H1 (cell line): ENCODE measurements around the gene DDC. TPM values are rescaled to one million over a fixed set of nuclear protein-coding genes. Genes with fewer than 3 reads are reported as not detected.

Experiments
- CTCF ChIA-PET: fragments of 300-600 bp; sonication (Branson Sonifier 250); formaldehyde crosslinking; loops from one replicate; lab custom pipeline; 2021; ENCODE audit not compliant: partially characterized antibody; lab: Charles Lee
- POLR2A ChIA-PET: fragments of 300-600 bp; sonication (Branson Sonifier 250); formaldehyde crosslinking; loops from one replicate; lab custom pipeline; 2021; ENCODE audit warnings: inconsistent platforms; ENCODE audit not compliant: partially characterized antibody; lab: Charles Lee
- DNase-seq, 2 experiments: peaks; one replicate each; pipeline versions ENCODE4 v3.0.0 to v3.0.0-alpha.2; 2010 to 2022; ENCODE audit warnings: low spot score in 2 of 2, low read depth in 1 of 2, mixed read lengths in 1 of 2
- FAIRE-seq: peaks from 2 replicates; lab custom pipeline; 2011; peaks lifted over from hg19 to GRCh38; lab: Jason Lieb, UNC
- H2AFZ ChIP-seq: 2 replicates; pipeline ENCODE4 v1.8.1; 2012; ENCODE audit warnings: low read length, inconsistent platforms
- H2AK5ac ChIP-seq: 2 replicates; pipeline ENCODE4 v1.6.1; 2013; ENCODE audit warnings: low read depth, low read length
- H2BK120ac ChIP-seq: replicated peaks from 2 replicates; pipeline ENCODE3; 2013; ENCODE audit warnings: low read depth, low read length, inconsistent platforms
- H2BK12ac ChIP-seq: 2 replicates; pipeline ENCODE4 v1.6.1; 2013; ENCODE audit warnings: low read depth, low read length
- H2BK15ac ChIP-seq: 2 replicates; pipeline ENCODE4 v1.6.1; 2013; ENCODE audit warnings: low read length
- H2BK20ac ChIP-seq: 2 replicates; pipeline ENCODE4 v1.6.1; 2013; ENCODE audit warnings: low read length
- H2BK5ac ChIP-seq: 2 replicates; pipeline ENCODE4 v1.6.1; 2013; ENCODE audit warnings: low read depth, low read length
- H3K14ac ChIP-seq: 2 replicates; pipeline ENCODE4 v1.6.1; 2013; ENCODE audit warnings: inconsistent platforms; ENCODE audit not compliant: insufficient read length
- H3K18ac ChIP-seq: 2 replicates; pipeline ENCODE4 v1.6.1; 2013; ENCODE audit warnings: low read length; ENCODE audit errors: extremely low read depth
- H3K23ac ChIP-seq: 2 replicates; pipeline ENCODE4 v1.6.1; 2013; ENCODE audit warnings: inconsistent platforms; ENCODE audit not compliant: insufficient read length
- H3K23me2 ChIP-seq: 2 replicates; pipeline ENCODE4 v1.6.1; 2013; ENCODE audit warnings: low read depth, low read length
- H3K27ac ChIP-seq: 2 replicates; pipeline ENCODE4 v1.6.1; 2011; ENCODE audit warnings: low read depth, low read length, inconsistent platforms
- H3K27me3 ChIP-seq, 4 experiments: replicated peaks in 1 of 4; 1 replicate in 1 of 4; 2 replicates in 3 of 4; pipeline versions ENCODE4 v1.6.1 to v1.8.1; 2011 to 2013; ENCODE audit warnings: low read length in 3 of 4, mild to moderate bottlenecking in 3 of 4, inconsistent platforms in 2 of 4, mixed read lengths in 2 of 4, moderate library complexity in 1 of 4; ENCODE audit not compliant: control insufficient read depth in 3 of 4, insufficient read depth in 3 of 4; ENCODE audit errors: extremely low read depth in 1 of 4
- H3K36me3 ChIP-seq, 4 experiments: 2 replicates each; pipeline versions ENCODE4 v1.6.1 to v1.8.1; 2011 to 2013; ENCODE audit warnings: mild to moderate bottlenecking in 4 of 4, low read length in 3 of 4, moderate library complexity in 2 of 4, control low read depth in 1 of 4, inconsistent platforms in 1 of 4; ENCODE audit not compliant: insufficient read depth in 4 of 4, control insufficient read depth in 2 of 4
- H3K4ac ChIP-seq: replicated peaks from 2 replicates; pipeline ENCODE3; 2013; ENCODE audit warnings: low read length, low read depth, mixed read lengths, inconsistent platforms; ENCODE audit not compliant: insufficient read length
- H3K4me1 ChIP-seq, 4 experiments: replicated peaks in 1 of 4; 1 replicate in 1 of 4; 2 replicates in 3 of 4; pipeline versions ENCODE4 v1.6.1 to v1.8.1; 2011 to 2013; ENCODE audit warnings: low read length in 3 of 4, inconsistent platforms in 2 of 4, mixed read lengths in 1 of 4; ENCODE audit not compliant: insufficient read depth in 4 of 4, control insufficient read depth in 3 of 4
- H3K4me2 ChIP-seq, 2 experiments: 2 replicates each; pipeline versions ENCODE4 v1.6.1 to v1.8.1; 2011 to 2013; ENCODE audit warnings: low read depth in 2 of 2, low read length in 2 of 2, control low read depth in 1 of 2, inconsistent platforms in 1 of 2, mild to moderate bottlenecking in 1 of 2; ENCODE audit not compliant: insufficient read depth in 1 of 2
- H3K4me3 ChIP-seq, 4 experiments: fragments of 200-600, 300-600 bp in 1 of 4; sonication (generic), shearing (Covaris generic), sonication (Bioruptor Twin) in 1 of 4; 2 replicates each; pipeline versions ENCODE4 v1.5.1 to v1.8.1; 2011 to 2016; ENCODE audit warnings: low read length in 4 of 4, low read depth in 3 of 4, control low read depth in 2 of 4, inconsistent platforms in 2 of 4, mild to moderate bottlenecking in 2 of 4, mixed read lengths in 1 of 4, moderate library complexity in 1 of 4; ENCODE audit not compliant: insufficient read depth in 2 of 4; ENCODE audit errors: extremely low read depth in 1 of 4
- H3K56ac ChIP-seq: replicated peaks from 2 replicates; pipeline ENCODE3; 2013; ENCODE audit warnings: low read depth, mild to moderate bottlenecking, mixed read lengths, low read length, inconsistent platforms; ENCODE audit not compliant: insufficient read length
- H3K79me1 ChIP-seq: 2 replicates; pipeline ENCODE4 v1.6.1; 2013; ENCODE audit warnings: low read depth, low read length, control low read depth
- H3K79me2 ChIP-seq, 2 experiments: 2 replicates each; pipeline versions ENCODE4 v1.6.1 to v1.8.1; 2012 to 2013; ENCODE audit warnings: low read length in 2 of 2, mild to moderate bottlenecking in 2 of 2, inconsistent platforms in 1 of 2; ENCODE audit not compliant: insufficient read depth in 2 of 2, control insufficient read depth in 1 of 2
- H3K9ac ChIP-seq, 4 experiments: replicated peaks in 1 of 4; 1 replicate in 1 of 4; 2 replicates in 3 of 4; pipeline versions ENCODE4 v1.6.1 to v1.8.1; 2011 to 2013; ENCODE audit warnings: low read depth in 3 of 4, low read length in 3 of 4, control low read depth in 2 of 4, mild to moderate bottlenecking in 2 of 4, moderate library complexity in 2 of 4, inconsistent platforms in 1 of 4; ENCODE audit errors: extremely low read depth in 1 of 4
- H3K9me3 ChIP-seq, 2 experiments: 2 replicates each; pipeline versions ENCODE4 v1.6.1 to v1.8.1; 2012 to 2013; ENCODE audit warnings: mild to moderate bottlenecking in 2 of 2, moderate library complexity in 2 of 2, control low read depth in 1 of 2, inconsistent platforms in 1 of 2, low read depth in 1 of 2, low read length in 1 of 2, mixed read lengths in 1 of 2; ENCODE audit not compliant: insufficient read depth in 2 of 2
- H4K20me1 ChIP-seq, 2 experiments: replicated peaks in 1 of 2; 2 replicates each; pipeline versions ENCODE3 to v1.8.1; 2011 to 2013; ENCODE audit warnings: inconsistent platforms in 2 of 2, low read length in 2 of 2, mild to moderate bottlenecking in 1 of 2; ENCODE audit not compliant: insufficient read depth in 2 of 2, control insufficient read depth in 1 of 2
- H4K5ac ChIP-seq: 2 replicates; pipeline ENCODE4 v1.6.1; 2013; ENCODE audit warnings: low read length, low read depth, mixed read lengths, inconsistent platforms; ENCODE audit not compliant: insufficient read length
- H4K8ac ChIP-seq: 2 replicates; pipeline ENCODE4 v1.8.0; 2013; ENCODE audit warnings: mild to moderate bottlenecking, moderate library complexity, low read length, inconsistent platforms; ENCODE audit not compliant: insufficient read depth; ENCODE audit errors: extremely low read depth
- H4K91ac ChIP-seq: replicated peaks from 2 replicates; pipeline ENCODE3; 2013; ENCODE audit warnings: low read length, mixed read lengths, inconsistent platforms; ENCODE audit not compliant: insufficient read length
- ATF2 ChIP-seq: IDR thresholded peaks from 2 replicates; pipeline ENCODE4 v1.6.1; 2012; ENCODE audit warnings: low read length, inconsistent platforms
- BCL11A ChIP-seq, 2 experiments: IDR thresholded peaks; one replicate each; pipeline ENCODE4 v1.6.1; 2011; ENCODE audit warnings: low read depth in 2 of 2, low read length in 2 of 2, mild to moderate bottlenecking in 2 of 2
- CREB1 ChIP-seq: IDR thresholded peaks from 2 replicates; pipeline ENCODE4 v1.6.1; 2012; ENCODE audit warnings: inconsistent platforms
- CTBP2 ChIP-seq: IDR thresholded peaks from 2 replicates; pipeline ENCODE4 v1.7.0; 2011; ENCODE audit warnings: borderline replicate concordance, mild to moderate bottlenecking, moderate library complexity, mixed read lengths, low read length; ENCODE audit not compliant: insufficient read depth, insufficient read length
- E2F6 ChIP-seq: IDR thresholded peaks from 2 replicates; pipeline ENCODE4 v1.6.1; 2012; ENCODE audit warnings: inconsistent platforms
- EGR1 ChIP-seq: IDR thresholded peaks from 2 replicates; pipeline ENCODE4 v1.6.1; 2011; ENCODE audit warnings: low read depth, low read length, borderline replicate concordance
- POLR2A ChIP-seq, 2 experiments: IDR thresholded peaks; 1 replicate in 1 of 2; 2 replicates in 1 of 2; pipeline ENCODE4 v1.6.1; 2011; ENCODE audit warnings: low read depth in 2 of 2, low read length in 2 of 2, mild to moderate bottlenecking in 2 of 2; ENCODE audit errors: control extremely low read depth in 1 of 2
- POU5F1 ChIP-seq: IDR thresholded peaks from 2 replicates; pipeline ENCODE4 v1.6.1; 2011; ENCODE audit warnings: low read depth, mild to moderate bottlenecking, low read length, moderate library complexity
- RFX5 ChIP-seq: IDR thresholded peaks from 2 replicates; pipeline ENCODE4 v1.6.1; 2011; ENCODE audit warnings: low read depth, low read length, improper control_type of control experiment, borderline replicate concordance
- RNF2 ChIP-seq: fragments of 200-900, 300-1000 bp; sonication (generic); IDR thresholded peaks from 2 replicates; pipeline ENCODE4 v1.7.1; 2016; ENCODE audit warnings: borderline replicate concordance, low read depth, mild to moderate bottlenecking, antibody characterized with exemption, low read length; ENCODE audit not compliant: poor library complexity, severe bottlenecking; ENCODE audit errors: missing control alignments
- SIRT6 ChIP-seq: IDR thresholded peaks from one replicate; pipeline ENCODE4 v1.7.1; 2012; ENCODE audit warnings: low read length, inconsistent platforms
- YY1 ChIP-seq: IDR thresholded peaks from 2 replicates; pipeline ENCODE4 v1.6.1; 2011; ENCODE audit warnings: low read depth, mild to moderate bottlenecking, low read length
- WGBS, 2 experiments: shearing (Covaris generic) in 1 of 2; methylation state at CpG; one replicate each; pipeline versions ENCODE4 v1.1.6 to v1.1.7; 2013 to 2015; ENCODE audit warnings: low lambda C conversion rate in 2 of 2, mixed read lengths in 2 of 2, inconsistent platforms in 1 of 2, low coverage in 1 of 2, missing lambda C conversion rate in 1 of 2; ENCODE audit not compliant: insufficient replicate concordance in 2 of 2, insufficient coverage in 1 of 2, insufficient read length in 1 of 2; ENCODE audit errors: extremely low coverage in 1 of 2, missing lambda C conversion rate in 1 of 2; 5-methylcytosine and 5-hydroxymethylcytosine counted together
- polyA plus RNA-seq, 7 experiments: library from polyadenylated mRNA; depleted of rRNA in 3 of 7; stranded (reverse) in 5 of 7; unstranded in 2 of 7; fragments of >200 nt in 5 of 7; fragments of 200-250 nt in 2 of 7; gene quantifications; 1 replicate in 5 of 7; 2 replicates in 1 of 7; 4 replicates in 1 of 7; pipeline versions ENCODE4 v1.2.1 to v1.2.3, GENCODE V29; 2011 to 2013; ENCODE audit warnings: missing spikeins in 2 of 7, mixed read lengths in 2 of 7
- total RNA-seq: library from RNA; stranded (reverse); fragmentation: NEBNext Ultra II Directional; extraction: Animal tissue kit (Norgen Biotek cat#: 25700); gene quantifications from 2 replicates; pipeline ENCODE4 v1.2.1, GENCODE V29; 2021

The DDC gene
- total and polyA plus RNA-seq, 2 of the 8 experiments (the other 6 are each of a cell fraction or from before 2014, with no cell fraction given) = 0.05 TPM; not detected in 1

GRCh38 chr7:50473531-50473930 lies 91.7 kb downstream of the DDC start:
- H2BK120ac ChIP-seq = no peak overlapping the region
- no peak overlapping the region for H3K27ac ChIP-seq
- H2AFZ ChIP-seq = no peak overlapping the region
- H3K23me2 ChIP-seq = no peaks in the 10 kb centered on the region
- no peak overlapping the region for H3K56ac ChIP-seq
- no peak overlapping the region for H4K8ac ChIP-seq
- H3K79me1 ChIP-seq = no peaks in the 10 kb centered on the region
- H3K9ac ChIP-seq = no peak overlapping the region
- no peak overlapping the region for H3K4me3 ChIP-seq
- H3K4ac ChIP-seq = no peak overlapping the region
- no peak overlapping the region for H4K91ac ChIP-seq
- H2BK12ac ChIP-seq = no peak overlapping the region
- no peaks in the 10 kb centered on the region for H4K20me1 ChIP-seq
- no peak overlapping the region for H4K5ac ChIP-seq
- ChIA-PET POLR2A (no interaction called here), CTCF (interaction anchor here (0.5 kb wide), 1 partner anchor 268 kb away, joined by 3 read pairs; no protein-coding TSS in a partner anchor)
- no peak overlapping the region for H3K18ac ChIP-seq
- H2BK15ac ChIP-seq = no peak overlapping the region
- H2BK20ac ChIP-seq = no peak overlapping the region
- no peak overlapping the region for H3K23ac ChIP-seq
- no peak overlapping the region for H2BK5ac ChIP-seq
- H3K4me2 ChIP-seq = no peak overlapping the region
- 96% methylated on average over 4 of the region's 4 CpGs; no CpG with 5 or more reads in 1 of the 2 experiments for WGBS, 2 experiments
- FAIRE-seq = no peak
- no peaks in the 10 kb centered on the region for H3K36me3 ChIP-seq
- peaks cover 0 to 3% (median 0%) of the 10 kb centered on the region in 4 experiments; a peak in 2 of 7 replicates for H3K4me1 ChIP-seq
- H3K9me3 ChIP-seq = no peaks in the 10 kb centered on the region
- no peak for DNase-seq
- no peak overlapping the region for H3K14ac ChIP-seq
- peaks cover 0 to 2% (median under 1%) of the 10 kb centered on the region in 4 experiments; a peak in 3 of 7 replicates for H3K27me3 ChIP-seq
- no peaks in the 10 kb centered on the region for H3K79me2 ChIP-seq
- no peak overlapping the region for H2AK5ac ChIP-seq
- no peak for TF ChIP-seq CREB1
- TF ChIP-seq SIRT6 = no peak
- TF ChIP-seq ATF2 = no peak
- TF ChIP-seq POU5F1 = no peak
- TF ChIP-seq CTBP2 = no peak
- no peak for TF ChIP-seq RNF2
- TF ChIP-seq RFX5 = no peak
- TF ChIP-seq EGR1 = no peak
- no peak for TF ChIP-seq YY1
- TF ChIP-seq BCL11A (IDR thresholded peaks at IDR 0.05; ENCODE audit: low read depth in 2 of 2, low read length in 2 of 2) = no peak
- TF ChIP-seq E2F6 = no peak
- TF ChIP-seq POLR2A (IDR thresholded peaks at IDR 0.05; ENCODE audit: control extremely low read depth in 1 of 2, low read depth in 2 of 2, low read length in 2 of 2) = no peak
